GM12864 (cell line): ENCODE data around the gene BRD4.

Experiments used
- DNase-seq: peaks from one replicate; pipeline ENCODE4 v3.0.0-alpha.2; 2011; ENCODE audit warnings: low read depth
- H3K4me3 ChIP-seq: 2 replicates; pipeline ENCODE4 v1.5.1; 2011; ENCODE audit warnings: mild to moderate bottlenecking, low read depth, low read length, control low read depth
- CTCF ChIP-seq: IDR thresholded peaks from 2 replicates; pipeline ENCODE4 v1.5.1; 2011; ENCODE audit warnings: low read depth, mild to moderate bottlenecking, moderate library complexity, low read length, control low read depth, inconsistent platforms; ENCODE audit errors: missing control alignments

Gene BRD4

GRCh38 chr19:15305582-15306334, 26.6 kb downstream of the BRD4 start:
- no peak overlapping the region for H3K4me3 ChIP-seq
- DNase-seq, result no peak

GRCh38 chr19:15304140-15304705, 28.1 kb downstream of the BRD4 start:
- no peak overlapping the region for H3K4me3 ChIP-seq
- DNase-seq, result no peak
- no peak for TF ChIP-seq CTCF

More at GRCh38 chr19:15305582-15306334, 26.6 kb downstream of the BRD4 start:
- TF ChIP-seq CTCF, result no peak

- no peak overlapping the region for H3K4me3 ChIP-seq
- TF ChIP-seq CTCF, result no peak
- no peak for DNase-seq
Measured at GRCh38 chr19:15303105-15303780, 29.1 kb downstream of the BRD4 start.

GRCh38 chr19:15300533-15301197, 31.7 kb downstream of the BRD4 start:
- H3K4me3 ChIP-seq, result no peak overlapping the region
- no peak for DNase-seq

GRCh38 chr19:15299568-15300409, 32.5 kb downstream of the BRD4 start:
- no peak for DNase-seq
- H3K4me3 ChIP-seq, result no peak overlapping the region
- TF ChIP-seq CTCF, result no peak

More at GRCh38 chr19:15300533-15301197, 31.7 kb downstream of the BRD4 start:
- no peak for TF ChIP-seq CTCF

- no peak for TF ChIP-seq CTCF
- no peak for DNase-seq
- no peak overlapping the region for H3K4me3 ChIP-seq
Measured at GRCh38 chr19:15298847-15299567, 33.3 kb downstream of the BRD4 start.
